Fibroblast of villous mesenchyme (primary cell): ENCODE results near the gene MSI2. TPM values are rescaled to one million over a fixed set of nuclear protein-coding genes. Genes with fewer than 3 reads are reported as not detected.

ENCODE experiments used
- DNase-seq: peaks from one replicate; pipeline ENCODE4 v3.0.0-alpha.2; 2010; ENCODE audit warnings: low read depth
- H3K4me3 ChIP-seq: 2 replicates; pipeline ENCODE4 v1.5.1; 2011; ENCODE audit warnings: low read depth, mild to moderate bottlenecking, low read length
- CTCF ChIP-seq: IDR thresholded peaks from 2 replicates; pipeline ENCODE4 v1.5.1; 2012; ENCODE audit warnings: low read depth, mild to moderate bottlenecking, low read length; ENCODE audit not compliant: insufficient read depth
- total RNA-seq: library from RNA; depleted of rRNA; stranded (reverse); fragments of >200 nt; gene quantifications from 2 replicates; pipeline ENCODE4 v1.2.3, GENCODE V29; 2012

Gene MSI2
- total RNA-seq, 1 donor = 50.1 TPM

DNA sequence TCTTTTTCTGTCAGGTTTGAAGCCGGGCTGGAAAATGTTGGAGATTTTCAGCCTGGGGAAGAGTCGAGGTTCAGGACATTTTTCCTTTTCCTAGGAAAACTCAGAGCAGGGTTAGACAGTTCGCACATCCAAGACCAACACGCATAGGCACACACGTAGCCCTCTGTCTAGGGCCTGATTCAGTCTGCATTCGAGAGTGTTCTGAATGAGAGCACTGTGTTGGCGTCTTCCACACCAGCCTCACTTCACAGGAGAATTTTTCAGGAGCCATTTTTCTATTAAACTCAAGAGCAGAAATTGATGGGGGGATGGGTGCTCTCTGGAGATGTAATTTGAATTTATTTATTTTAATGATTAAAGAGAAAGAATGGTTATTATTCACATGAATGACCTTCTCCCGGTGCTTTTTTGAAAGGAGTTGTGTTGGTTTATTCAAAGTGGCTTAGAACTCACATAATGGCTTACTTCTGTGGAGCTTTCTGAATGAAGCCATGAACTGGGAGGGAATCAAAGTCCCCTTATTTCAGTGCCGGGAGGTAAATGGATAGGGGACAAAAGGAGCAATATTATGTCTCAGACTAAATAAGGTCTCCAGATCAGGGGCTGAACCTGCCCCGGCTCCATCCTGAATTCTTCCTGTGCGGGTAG lies 294.5 kb downstream of the MSI2 start:
- no peak overlapping the region for H3K4me3 ChIP-seq
- no peak for TF ChIP-seq CTCF
- DNase-seq = no peak

DNA sequence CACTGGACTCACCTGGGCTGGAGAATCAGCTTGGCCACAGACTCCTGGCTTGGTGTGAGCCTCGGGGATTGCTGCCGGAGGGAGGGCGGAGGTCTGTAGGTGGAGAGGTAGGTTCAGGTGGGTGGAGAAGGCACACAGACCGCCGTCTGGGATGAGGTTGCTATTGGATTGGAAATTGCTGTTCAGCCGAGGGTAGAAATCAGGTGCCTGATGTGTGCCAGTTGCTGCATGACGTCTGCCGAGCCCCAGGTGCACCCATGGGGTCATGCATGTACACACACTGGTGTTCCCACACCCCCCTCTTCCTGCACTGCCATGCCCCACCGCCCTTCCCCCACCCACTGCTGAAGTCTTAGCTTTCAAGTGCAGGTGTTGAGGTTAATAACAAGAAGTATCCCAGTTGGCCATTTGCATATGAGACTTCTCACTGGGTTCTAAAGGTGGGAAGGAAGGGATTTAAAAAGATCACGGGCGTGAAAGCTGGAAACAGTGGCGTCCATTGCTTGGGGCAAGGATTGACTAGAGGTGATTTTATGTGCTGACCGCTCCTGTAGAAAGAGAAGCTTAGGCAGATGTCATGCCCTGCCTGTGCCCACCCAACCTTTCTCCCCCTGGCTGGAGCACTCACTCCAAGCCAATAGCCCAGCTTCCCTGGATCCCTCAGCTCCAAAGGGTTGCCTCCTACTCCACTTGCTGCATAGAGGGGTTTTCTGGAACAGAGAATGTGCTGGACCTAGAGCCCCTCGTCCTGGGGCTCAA lies 295.2 kb downstream of the MSI2 start:
- no peak for DNase-seq
- no peak for TF ChIP-seq CTCF
- no peak overlapping the region for H3K4me3 ChIP-seq

DNA sequence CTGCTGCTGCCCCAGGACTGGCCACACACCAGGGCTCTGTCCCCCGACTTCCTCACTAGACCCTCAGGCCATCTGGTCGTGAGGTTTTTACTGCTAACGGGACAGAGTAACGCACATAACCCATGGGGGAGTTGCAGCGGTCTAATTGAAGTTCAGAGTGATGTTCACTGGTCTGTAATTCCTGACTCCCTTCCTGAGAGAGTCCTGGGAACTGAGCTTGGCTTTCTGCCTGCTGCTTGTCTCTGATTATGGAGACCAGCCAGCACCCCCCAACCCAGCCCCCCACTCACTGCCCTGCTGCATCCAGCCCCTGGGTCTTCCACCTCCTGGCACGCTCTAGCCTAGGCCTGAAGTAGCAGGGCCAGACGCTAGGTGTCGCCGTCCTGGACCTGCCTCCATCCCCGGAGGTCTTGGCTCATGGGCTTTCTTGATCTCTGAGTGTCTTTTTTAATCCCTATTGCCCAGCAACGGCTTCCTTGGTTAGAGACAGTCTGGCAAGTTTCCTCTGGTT lies 295.8 kb downstream of the MSI2 start:
- peak; percentile 76 for DNase-seq
- H3K4me3 ChIP-seq = no peak overlapping the region
- peak; percentile 67 for TF ChIP-seq CTCF

DNA sequence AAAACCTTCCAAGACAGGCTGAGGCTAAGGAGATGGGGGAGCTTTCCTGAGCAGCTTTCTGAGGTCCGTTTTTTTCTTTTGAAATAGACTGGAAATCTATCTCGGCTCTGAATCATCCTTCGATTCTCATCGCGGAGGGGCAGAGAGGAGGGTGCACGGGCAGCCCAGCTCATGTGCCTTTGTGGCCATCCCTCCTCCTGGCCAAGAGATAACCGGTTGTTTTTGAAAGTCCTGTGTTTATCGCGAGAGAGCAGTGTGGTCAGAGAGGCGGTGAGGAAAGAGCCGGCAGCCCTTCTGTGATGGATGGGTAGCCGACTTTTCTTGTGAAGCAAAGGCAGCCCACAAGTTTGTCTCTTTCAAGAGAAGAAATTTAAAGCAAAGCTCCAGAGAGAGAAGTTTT lies 297.2 kb downstream of the MSI2 start:
- peak; percentile 91 for DNase-seq
- H3K4me3 ChIP-seq = peak overlapping the region; percentile 36
- no peak for TF ChIP-seq CTCF

DNA sequence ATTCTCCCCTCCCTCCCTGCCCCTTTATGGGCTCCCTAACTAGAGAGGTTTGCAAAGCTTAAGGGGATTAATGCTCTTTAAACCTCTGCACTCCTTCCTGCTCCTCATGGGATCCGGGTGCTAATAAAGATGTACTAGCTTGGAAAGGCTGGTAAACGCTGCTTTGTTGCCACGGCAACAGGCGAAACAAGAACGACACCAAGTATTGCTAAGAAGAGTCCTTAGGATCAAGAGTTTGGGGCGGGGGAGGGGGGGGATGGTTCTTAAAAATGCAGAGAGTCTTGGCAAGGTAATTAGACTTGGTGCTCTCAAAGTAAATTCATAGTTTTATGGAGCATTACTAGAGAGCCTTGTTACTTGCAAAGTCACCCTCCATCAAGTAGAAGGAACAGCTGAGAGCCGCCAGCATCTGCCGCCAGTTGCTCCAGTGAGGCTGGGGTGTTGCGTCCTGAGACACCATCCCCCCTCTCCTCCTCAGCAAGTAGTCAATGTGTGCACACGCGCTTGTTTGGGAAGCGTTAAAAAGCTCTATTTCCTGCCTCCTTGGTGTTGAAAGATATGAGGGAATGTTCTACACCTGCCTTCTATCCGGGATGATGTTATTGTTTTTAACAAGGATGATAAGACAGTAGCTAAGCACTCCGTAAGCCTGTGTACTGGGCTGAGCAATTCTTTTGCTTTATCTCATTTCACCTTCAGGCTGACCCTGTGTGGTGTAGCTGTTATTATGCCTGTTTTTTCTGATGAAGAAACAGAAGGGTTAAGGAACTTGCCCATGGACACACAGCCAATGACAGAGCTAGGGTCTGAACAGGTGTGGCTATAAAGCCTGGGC lies 297.9 kb downstream of the MSI2 start:
- TF ChIP-seq CTCF = no peak
- DNase-seq = peak; percentile 94
- peak overlapping the region; percentile 36 for H3K4me3 ChIP-seq

GRCh38 chr17:57554826-57555635 lies 298.7 kb downstream of the MSI2 start:
- no peak for TF ChIP-seq CTCF
- no peak overlapping the region for H3K4me3 ChIP-seq
- DNase-seq = no peak
